Subcutaneous abdominal adipose tissue (tissue), 5 donors: ENCODE measurements around the gene SLC18A2.

ENCODE experiments used
- H3K27ac ChIP-seq: one replicate; pipeline ENCODE4 v1.7.0; 2013; ENCODE audit warnings: low read depth, mild to moderate bottlenecking, inconsistent platforms, low read length, moderate library complexity
- H3K27me3 ChIP-seq, 5 donors: one replicate each; pipeline ENCODE4 v1.7.0; 2013; ENCODE audit warnings: low read length in 5 of 5, inconsistent platforms in 1 of 5; ENCODE audit not compliant: control insufficient read depth in 5 of 5, insufficient read depth in 4 of 5
- H3K36me3 ChIP-seq, 5 donors: one replicate each; pipeline ENCODE4 v1.7.0; 2013; ENCODE audit warnings: low read length in 5 of 5; ENCODE audit not compliant: control insufficient read depth in 5 of 5, insufficient read depth in 5 of 5
- H3K4me1 ChIP-seq, 5 donors: one replicate each; pipeline ENCODE4 v1.7.0; 2013; ENCODE audit warnings: low read length in 5 of 5, mild to moderate bottlenecking in 3 of 5, moderate library complexity in 1 of 5; ENCODE audit not compliant: control insufficient read depth in 5 of 5, insufficient read depth in 5 of 5
- H3K4me3 ChIP-seq, 5 donors: one replicate each; pipeline ENCODE4 v1.7.0; 2013; ENCODE audit warnings: low read length in 5 of 5, low read depth in 1 of 5
- H3K9ac ChIP-seq, 5 donors: one replicate each; pipeline ENCODE4 v1.7.0; 2013; ENCODE audit warnings: low read length in 5 of 5, mild to moderate bottlenecking in 4 of 5, moderate library complexity in 3 of 5
- H3K9me3 ChIP-seq, 5 donors: one replicate each; pipeline ENCODE4 v1.7.0; 2013; ENCODE audit warnings: low read length in 5 of 5; ENCODE audit not compliant: control insufficient read depth in 5 of 5
- donor health status: healthy.
- donor health status: healthy.
- donor health status: healthy.
- donor health status: healthy.
- donor health status: healthy.

Gene SLC18A2

GRCh38 chr10:117322260-117322659 lies 81.3 kb downstream of the SLC18A2 start:
- Histone ChIP-seq H3K4me3 (no peak overlapping the region), H3K36me3 (peaks cover 0 to 8% (median 0%) of the 10 kb centered on the region in 5 donors), H3K4me1 (no peaks in the 10 kb centered on the region), H3K27me3 (no peaks in the 10 kb centered on the region), H3K27ac (no peak overlapping the region), H3K9ac (no peak overlapping the region), H3K9me3 (no peaks in the 10 kb centered on the region)

DNA sequence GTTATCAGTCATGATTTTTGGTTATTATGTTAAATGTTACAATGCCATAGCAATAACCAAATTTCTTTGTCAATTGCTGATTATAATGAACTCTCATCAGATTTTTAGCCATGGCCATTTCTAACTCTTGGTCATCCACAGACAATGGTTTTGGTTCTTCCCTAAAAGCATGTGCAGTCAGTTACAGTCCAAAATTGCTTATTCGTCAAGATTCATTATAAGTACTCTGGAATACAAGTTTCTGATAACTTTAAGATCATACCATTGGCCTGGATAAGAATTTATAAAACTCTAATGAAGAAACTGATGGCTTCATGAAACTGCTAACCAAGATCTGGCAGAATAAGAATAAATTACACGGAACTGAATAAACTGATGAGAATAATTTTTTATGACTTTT lies 83.5 kb downstream of the SLC18A2 start:
- no peak overlapping the region for H3K4me3 ChIP-seq
- no peaks in the 10 kb centered on the region for H3K9me3 ChIP-seq
- H3K27me3 ChIP-seq: no peaks in the 10 kb centered on the region
- no peak overlapping the region for H3K27ac ChIP-seq
- H3K9ac ChIP-seq: no peak overlapping the region
- H3K4me1 ChIP-seq: no peaks in the 10 kb centered on the region
- H3K36me3 ChIP-seq: peaks cover 0 to 4% (median 0%) of the 10 kb centered on the region in 5 donors

GRCh38 chr10:117327262-117327661 lies 86.3 kb downstream of the SLC18A2 start:
- no peaks in the 10 kb centered on the region for H3K27me3 ChIP-seq
- H3K36me3 ChIP-seq: peaks cover 0 to 4% (median 0%) of the 10 kb centered on the region in 5 donors
- H3K9ac ChIP-seq: no peak overlapping the region
- H3K27ac ChIP-seq: no peak overlapping the region
- no peaks in the 10 kb centered on the region for H3K4me1 ChIP-seq
- H3K9me3 ChIP-seq: no peaks in the 10 kb centered on the region
- H3K4me3 ChIP-seq: no peak overlapping the region
